HFFc6 (cell line): Measurements from ENCODE around the gene ARL9. TPM values are rescaled to one million over a fixed set of nuclear protein-coding genes. Genes with fewer than 3 reads are reported as not detected.
"Not testable (repeated sequence)": the region's sequence is repeated elsewhere in the genome, so short reads cannot be mapped to it uniquely, and the experiment has no call there.

Experiments used
- DNase-seq: peaks from one replicate; pipeline ENCODE4 v3.0.0-alpha.2; 2018
- H3K27ac Mint-ChIP-seq: 2 replicates; pipeline ENCODE4 v1.8.0; 2020; ENCODE audit warnings: mild to moderate bottlenecking, mixed read lengths
- H3K27me3 Mint-ChIP-seq: 2 replicates; pipeline ENCODE4 v1.8.0; 2021; ENCODE audit warnings: mild to moderate bottlenecking, moderate library complexity, mixed read lengths; ENCODE audit not compliant: insufficient read depth
- H3K36me3 Mint-ChIP-seq: 2 replicates; pipeline ENCODE4 v1.8.0; 2021; ENCODE audit warnings: low read depth, mixed read lengths
- H3K4me1 Mint-ChIP-seq: 2 replicates; pipeline ENCODE4 v1.8.0; 2020; ENCODE audit warnings: low read depth, mixed read lengths
- H3K4me3 Mint-ChIP-seq: 2 replicates; pipeline ENCODE4 v1.8.0; 2020; ENCODE audit warnings: mild to moderate bottlenecking, moderate library complexity, mixed read lengths
- H3K9me3 Mint-ChIP-seq: 2 replicates; pipeline ENCODE4 v1.8.0; 2020; ENCODE audit warnings: mild to moderate bottlenecking, mixed read lengths
- total RNA-seq, 6 experiments: library from RNA; stranded (reverse); fragmentation: NEBNext Ultra II Directional; extraction: Animal tissue kit (Norgen Biotek cat#: 25700); gene quantifications; 2 replicates in 1 of 6; 3 replicates in 5 of 6; pipeline ENCODE4 v1.2.3, GENCODE V29; 2021
- TF ChIP-seq, protein P1 (sequence below): fragments of 200-600 bp; sonication (generic); IDR thresholded peaks from 2 replicates; pipeline ENCODE4 v1.5.0; 2021; ENCODE audit warnings: antibody characterized with exemption, mild to moderate bottlenecking

The ARL9 gene
- total RNA-seq, 6 experiments from 2014 or later = 0.07 to 0.18 (median 0.12) TPM; not detected in 2

- no peak for DNase-seq
- Mint-ChIP-seq H3K4me3 (peak overlapping the region; percentile 100), H3K36me3 (peaks cover 46% of the 10 kb centered on the region)
These were observed 39.8 kb upstream of the ARL9 start for GRCh38 chr4:56465599-56466295.

DNA sequence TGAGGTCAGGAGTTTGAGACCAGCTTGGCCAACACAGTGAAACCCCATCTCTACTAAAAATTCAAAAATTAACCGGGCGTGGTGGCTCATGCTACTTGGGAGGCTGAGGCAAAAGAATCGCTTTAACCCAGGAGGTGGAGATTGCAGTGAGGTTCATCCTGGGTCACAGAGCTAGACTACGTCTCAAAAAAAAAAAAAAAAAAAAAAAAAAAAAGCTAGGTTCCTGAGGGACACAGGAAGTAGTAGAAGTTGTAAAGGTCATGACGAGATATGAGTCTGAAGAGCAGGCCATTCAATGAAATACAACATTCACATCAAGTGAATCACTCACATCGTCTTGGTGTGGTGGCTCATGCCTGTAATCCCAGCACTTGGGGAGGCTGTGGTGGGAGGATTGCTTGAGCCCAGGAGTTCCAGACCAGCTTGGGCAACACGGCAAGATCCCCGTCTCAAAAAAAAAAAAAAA is 39.3 kb upstream of the ARL9 start:
- H3K9me3 Mint-ChIP-seq, H3K27me3 Mint-ChIP-seq: not testable (repeated sequence)
- peak overlapping the region; percentile 100 for H3K27ac Mint-ChIP-seq
- H3K4me1 Mint-ChIP-seq = peaks cover 37% of the 10 kb centered on the region
- DNase-seq = peak; percentile 82
- H3K4me3 Mint-ChIP-seq = peak overlapping the region; percentile 100
- peaks cover 47% of the 10 kb centered on the region for H3K36me3 Mint-ChIP-seq

More at GRCh38 chr4:56465599-56466295, 39.8 kb upstream of the ARL9 start:
- H3K27ac Mint-ChIP-seq = peak overlapping the region; percentile 100
- TF ChIP-seq, protein P1, sequence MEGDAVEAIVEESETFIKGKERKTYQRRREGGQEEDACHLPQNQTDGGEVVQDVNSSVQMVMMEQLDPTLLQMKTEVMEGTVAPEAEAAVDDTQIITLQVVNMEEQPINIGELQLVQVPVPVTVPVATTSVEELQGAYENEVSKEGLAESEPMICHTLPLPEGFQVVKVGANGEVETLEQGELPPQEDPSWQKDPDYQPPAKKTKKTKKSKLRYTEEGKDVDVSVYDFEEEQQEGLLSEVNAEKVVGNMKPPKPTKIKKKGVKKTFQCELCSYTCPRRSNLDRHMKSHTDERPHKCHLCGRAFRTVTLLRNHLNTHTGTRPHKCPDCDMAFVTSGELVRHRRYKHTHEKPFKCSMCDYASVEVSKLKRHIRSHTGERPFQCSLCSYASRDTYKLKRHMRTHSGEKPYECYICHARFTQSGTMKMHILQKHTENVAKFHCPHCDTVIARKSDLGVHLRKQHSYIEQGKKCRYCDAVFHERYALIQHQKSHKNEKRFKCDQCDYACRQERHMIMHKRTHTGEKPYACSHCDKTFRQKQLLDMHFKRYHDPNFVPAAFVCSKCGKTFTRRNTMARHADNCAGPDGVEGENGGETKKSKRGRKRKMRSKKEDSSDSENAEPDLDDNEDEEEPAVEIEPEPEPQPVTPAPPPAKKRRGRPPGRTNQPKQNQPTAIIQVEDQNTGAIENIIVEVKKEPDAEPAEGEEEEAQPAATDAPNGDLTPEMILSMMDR = no peak
- peaks cover 8% of the 10 kb centered on the region for H3K27me3 Mint-ChIP-seq
- H3K4me1 Mint-ChIP-seq = peaks cover 37% of the 10 kb centered on the region
- peaks cover 5% of the 10 kb centered on the region for H3K9me3 Mint-ChIP-seq

- peaks cover 37% of the 10 kb centered on the region for H3K4me1 Mint-ChIP-seq
- H3K36me3 Mint-ChIP-seq = peaks cover 50% of the 10 kb centered on the region
- H3K27me3 Mint-ChIP-seq = peaks cover 8% of the 10 kb centered on the region
- DNase-seq = no peak
- H3K27ac Mint-ChIP-seq = peak overlapping the region; percentile 100
- TF ChIP-seq, protein P1 = no peak
- H3K4me3 Mint-ChIP-seq = peak overlapping the region; percentile 100
- peaks cover 5% of the 10 kb centered on the region for H3K9me3 Mint-ChIP-seq
These were observed 38.7 kb upstream of the ARL9 start for GRCh38 chr4:56466910-56467283.

DNA sequence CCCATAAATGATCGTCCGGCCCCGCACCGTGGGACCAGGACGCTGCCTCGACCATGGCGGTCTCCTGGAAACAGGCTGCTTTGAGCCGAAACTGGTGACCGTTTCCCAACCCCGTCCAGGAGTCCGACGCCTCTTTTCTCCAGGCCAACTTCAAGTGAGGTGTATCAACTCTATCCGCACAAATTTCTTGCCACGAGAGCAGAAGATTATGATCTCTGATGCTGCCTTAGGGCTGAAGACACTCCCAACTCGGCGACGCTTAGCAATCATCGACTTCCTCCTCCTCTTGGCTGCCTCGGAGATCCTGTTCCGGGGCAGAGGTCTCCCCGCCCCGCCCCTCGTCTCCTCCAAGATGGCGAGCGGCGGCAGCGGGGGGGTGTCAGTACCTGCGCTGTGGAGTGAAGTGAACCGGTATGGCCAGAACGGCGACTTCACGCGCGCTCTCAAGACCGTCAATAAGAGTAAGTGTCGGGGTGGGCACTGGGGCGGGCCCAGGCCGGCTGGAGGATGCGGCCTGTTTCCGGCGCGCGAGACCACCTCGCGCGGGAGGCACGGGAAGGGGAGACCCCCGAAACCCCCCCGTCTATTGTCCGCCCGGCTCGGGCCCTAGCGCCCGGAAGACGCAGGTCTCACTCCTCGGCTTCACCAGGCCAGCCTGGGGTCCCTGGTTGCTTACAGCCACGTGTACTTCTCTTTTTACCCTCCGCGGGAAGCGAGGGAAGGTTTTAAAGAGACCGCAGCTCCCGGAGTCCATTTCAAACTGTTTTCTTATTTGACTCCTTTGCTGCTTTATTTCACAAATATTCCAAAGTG is 38.1 kb upstream of the ARL9 start, which contains the start of gene SRP72:
Gene SRP72, plus strand, starts transcription at position 334 of the 813 bp plus-strand sequence. Its CDS starts 19 bp downstream, at position 353.
- H3K27me3 Mint-ChIP-seq = peaks cover 8% of the 10 kb centered on the region
- TF ChIP-seq, protein P1 = no peak
- H3K36me3 Mint-ChIP-seq = peaks cover 46% of the 10 kb centered on the region
- H3K4me3 Mint-ChIP-seq = peak within 1 kb of the TSS; percentile 100
- peak; percentile 93 for DNase-seq
- H3K4me1 Mint-ChIP-seq = peaks cover 37% of the 10 kb centered on the region
- peaks cover 5% of the 10 kb centered on the region for H3K9me3 Mint-ChIP-seq
- H3K27ac Mint-ChIP-seq = peak within 1 kb of the TSS; percentile 100

DNA sequence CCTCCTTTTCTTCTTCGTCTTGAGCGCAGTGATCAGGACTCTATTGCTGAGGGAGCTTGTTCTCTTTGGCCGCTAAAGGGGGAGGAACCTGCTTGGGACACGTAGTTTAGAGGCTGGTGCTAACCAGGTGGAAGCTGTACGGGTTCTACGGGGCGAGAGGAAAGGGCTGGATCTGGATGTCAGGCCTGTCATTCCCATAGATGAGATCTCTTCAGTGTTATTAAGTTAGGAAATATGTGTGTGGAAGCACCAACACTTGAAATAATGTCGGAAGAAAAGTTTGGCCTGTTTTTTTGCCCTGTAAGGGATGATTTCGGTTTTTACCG is 37.5 kb upstream of the ARL9 start:
- peaks cover 45% of the 10 kb centered on the region for H3K36me3 Mint-ChIP-seq

More for the DNA sequence above, 37.5 kb upstream of the ARL9 start:
- Mint-ChIP-seq H3K4me3 (peak overlapping the region; percentile 100), H3K27me3 (peaks cover 8% of the 10 kb centered on the region), H3K4me1 (peaks cover 37% of the 10 kb centered on the region), H3K9me3 (peaks cover 5% of the 10 kb centered on the region), H3K27ac (peak overlapping the region; percentile 100)
- TF ChIP-seq, protein P1 = no peak
- DNase-seq = no peak
